Measurements from ENCODE around the gene PCK2.
A peak's percentile ranks its signal among the peaks of the same experiment; 100 is the strongest.

The PCK2 gene

DNA sequence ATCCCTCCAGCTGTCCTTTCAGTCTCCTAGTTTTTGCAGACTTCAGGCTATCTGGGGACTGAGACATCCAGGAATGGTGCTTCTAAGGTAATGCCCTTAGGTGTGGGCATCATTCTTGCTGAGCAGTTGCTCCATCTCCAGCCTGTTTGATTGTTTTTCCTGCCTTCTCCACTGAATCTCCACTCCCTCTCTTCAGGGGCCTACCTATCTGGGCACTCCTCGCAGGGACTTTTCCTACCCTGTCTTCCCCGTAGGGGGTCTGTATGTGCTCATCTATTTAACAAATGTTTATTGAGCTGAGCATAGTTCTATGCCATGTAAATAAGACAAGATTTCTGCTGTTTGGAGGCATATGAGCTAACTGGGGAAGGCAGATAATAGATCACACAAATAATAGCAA is 38.9 kb downstream of the PCK2 start:
- Histone ChIP-seq H3K9ac (ENCODE audit: low read depth, low read length, poor library complexity, severe bottlenecking) (no peak overlapping the region), H3K9me2 (replicated peaks; ENCODE audit: low read depth, low read length) (no peaks in the 10 kb centered on the region), H3K4me2 (ENCODE audit: low read depth, low read length, poor library complexity, severe bottlenecking) (no peak overlapping the region), H2AFZ (ENCODE audit: low read length) (no peak overlapping the region), H3K4me1 (ENCODE audit: insufficient read depth, low read length, poor library complexity, severe bottlenecking) (peaks cover 40% of the 10 kb centered on the region), H4K20me1 (ENCODE audit: insufficient read depth, low read length, poor library complexity, severe bottlenecking) (peaks cover 10% of the 10 kb centered on the region), H3K4me3 (ENCODE audit: low read length, poor library complexity, severe bottlenecking) (no peak overlapping the region), H3K79me2 (ENCODE audit: insufficient read depth, low read length) (peaks cover 20% of the 10 kb centered on the region), H3K36me3 (ENCODE audit: insufficient read depth, low read length) (peaks cover 4% of the 10 kb centered on the region; the same call in 1 of the 2 replicates), H3K27me3 (ENCODE audit: insufficient read depth, low read length, poor library complexity, severe bottlenecking) (no peaks in the 10 kb centered on the region), H3K9me3 (ENCODE audit: insufficient read depth, low read depth, low read length) (no peaks in the 10 kb centered on the region), H3F3A (ENCODE audit: low read depth) (no peaks in the 10 kb centered on the region)
- no peak for TF ChIP-seq EZH2phosphoT487 (IDR thresholded peaks at IDR 0.05; ENCODE audit: borderline replicate concordance)
- TF ChIP-seq, protein P1, sequence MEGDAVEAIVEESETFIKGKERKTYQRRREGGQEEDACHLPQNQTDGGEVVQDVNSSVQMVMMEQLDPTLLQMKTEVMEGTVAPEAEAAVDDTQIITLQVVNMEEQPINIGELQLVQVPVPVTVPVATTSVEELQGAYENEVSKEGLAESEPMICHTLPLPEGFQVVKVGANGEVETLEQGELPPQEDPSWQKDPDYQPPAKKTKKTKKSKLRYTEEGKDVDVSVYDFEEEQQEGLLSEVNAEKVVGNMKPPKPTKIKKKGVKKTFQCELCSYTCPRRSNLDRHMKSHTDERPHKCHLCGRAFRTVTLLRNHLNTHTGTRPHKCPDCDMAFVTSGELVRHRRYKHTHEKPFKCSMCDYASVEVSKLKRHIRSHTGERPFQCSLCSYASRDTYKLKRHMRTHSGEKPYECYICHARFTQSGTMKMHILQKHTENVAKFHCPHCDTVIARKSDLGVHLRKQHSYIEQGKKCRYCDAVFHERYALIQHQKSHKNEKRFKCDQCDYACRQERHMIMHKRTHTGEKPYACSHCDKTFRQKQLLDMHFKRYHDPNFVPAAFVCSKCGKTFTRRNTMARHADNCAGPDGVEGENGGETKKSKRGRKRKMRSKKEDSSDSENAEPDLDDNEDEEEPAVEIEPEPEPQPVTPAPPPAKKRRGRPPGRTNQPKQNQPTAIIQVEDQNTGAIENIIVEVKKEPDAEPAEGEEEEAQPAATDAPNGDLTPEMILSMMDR (conservative IDR thresholded peaks at IDR 0.05; ENCODE audit: low read length), result no peak

DNA sequence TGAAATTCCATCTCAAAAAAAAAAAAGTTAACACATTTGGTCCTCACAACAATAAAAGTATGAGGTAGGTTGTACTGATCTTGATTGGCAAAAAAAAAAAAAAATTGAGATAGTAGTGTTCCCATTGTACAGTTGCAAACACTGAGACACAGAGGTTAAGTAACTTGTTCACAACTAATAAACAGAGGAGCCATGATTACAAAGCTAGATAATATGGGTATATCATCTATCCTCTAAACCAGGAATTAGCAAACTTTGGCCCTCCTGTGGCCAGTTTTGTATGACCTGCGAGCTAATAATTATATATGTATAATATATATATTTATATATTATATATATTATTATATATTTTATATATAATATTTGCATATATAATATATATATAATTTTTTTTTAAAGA is 39.6 kb downstream of the PCK2 start:
- H3K27me3 ChIP-seq (ENCODE audit: insufficient read depth, low read length, poor library complexity, severe bottlenecking), result no peaks in the 10 kb centered on the region

DNA sequence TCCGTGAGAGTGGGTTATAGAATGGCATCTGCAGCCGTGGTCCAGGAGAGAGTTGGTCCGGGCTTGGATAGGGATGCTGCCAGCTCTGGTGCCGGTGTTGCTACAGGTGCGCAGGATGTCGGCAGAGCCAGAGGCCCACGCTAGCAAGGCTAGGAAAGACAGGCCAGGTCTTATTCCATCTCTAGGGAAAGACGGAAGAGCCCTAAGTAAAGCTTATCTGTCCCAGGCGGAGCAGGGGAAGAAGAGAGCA is 41.4 kb downstream of the PCK2 start:
- H3K79me2 ChIP-seq (ENCODE audit: insufficient read depth, low read length), result peaks cover 45% of the 10 kb centered on the region
- peaks cover 53% of the 10 kb centered on the region for H3K4me1 ChIP-seq (ENCODE audit: insufficient read depth, low read length, poor library complexity, severe bottlenecking)
- H3K4me2 ChIP-seq (ENCODE audit: low read depth, low read length, poor library complexity, severe bottlenecking), result peak overlapping the region; percentile 91
- H3K27me3 ChIP-seq (ENCODE audit: insufficient read depth, low read length, poor library complexity, severe bottlenecking), result no peaks in the 10 kb centered on the region
- H4K20me1 ChIP-seq (ENCODE audit: insufficient read depth, low read length, poor library complexity, severe bottlenecking), result peaks cover 28% of the 10 kb centered on the region
- H3K36me3 ChIP-seq (ENCODE audit: insufficient read depth, low read length), result peaks cover 19% of the 10 kb centered on the region
- peak overlapping the region; percentile 92 for H2AFZ ChIP-seq (ENCODE audit: low read length)
- peak overlapping the region; percentile 99 for H3K4me3 ChIP-seq (ENCODE audit: low read length, poor library complexity, severe bottlenecking)
- TF ChIP-seq, protein P1 (conservative IDR thresholded peaks at IDR 0.05; ENCODE audit: low read length), result no peak
- no peak for TF ChIP-seq EZH2phosphoT487 (IDR thresholded peaks at IDR 0.05; ENCODE audit: borderline replicate concordance)
- no peaks in the 10 kb centered on the region for H3F3A ChIP-seq (ENCODE audit: low read depth)
- peak overlapping the region; percentile 96 for H3K9ac ChIP-seq (ENCODE audit: low read depth, low read length, poor library complexity, severe bottlenecking)
- H3K9me2 ChIP-seq (replicated peaks; ENCODE audit: low read depth, low read length), result no peaks in the 10 kb centered on the region
- H3K9me3 ChIP-seq (ENCODE audit: insufficient read depth, low read depth, low read length), result no peaks in the 10 kb centered on the region

More for the DNA sequence above, 39.6 kb downstream of the PCK2 start:
- Histone ChIP-seq H3K9ac (ENCODE audit: low read depth, low read length, poor library complexity, severe bottlenecking) (no peak overlapping the region), H3K4me3 (ENCODE audit: low read length, poor library complexity, severe bottlenecking) (no peak overlapping the region), H2AFZ (ENCODE audit: low read length) (no peak overlapping the region), H4K20me1 (ENCODE audit: insufficient read depth, low read length, poor library complexity, severe bottlenecking) (peaks cover 15% of the 10 kb centered on the region), H3K9me3 (ENCODE audit: insufficient read depth, low read depth, low read length) (no peaks in the 10 kb centered on the region), H3F3A (ENCODE audit: low read depth) (no peaks in the 10 kb centered on the region), H3K4me2 (ENCODE audit: low read depth, low read length, poor library complexity, severe bottlenecking) (no peak overlapping the region), H3K79me2 (ENCODE audit: insufficient read depth, low read length) (peaks cover 28% of the 10 kb centered on the region), H3K36me3 (ENCODE audit: insufficient read depth, low read length) (peaks cover 11% of the 10 kb centered on the region; the same call in 1 of the 2 replicates), H3K4me1 (ENCODE audit: insufficient read depth, low read length, poor library complexity, severe bottlenecking) (peaks cover 44% of the 10 kb centered on the region), H3K9me2 (replicated peaks; ENCODE audit: low read depth, low read length) (no peaks in the 10 kb centered on the region)
- TF ChIP-seq, protein P1 (conservative IDR thresholded peaks at IDR 0.05; ENCODE audit: low read length), result no peak
- no peak for TF ChIP-seq EZH2phosphoT487 (IDR thresholded peaks at IDR 0.05; ENCODE audit: borderline replicate concordance)

Data from Loucy (cell line).